Measurements from ENCODE around the gene EMP3. TPM values are rescaled to one million over a fixed set of nuclear protein-coding genes. Genes with fewer than 3 reads are reported as not detected.
"Not testable (repeated sequence)": the region's sequence is repeated elsewhere in the genome, so short reads cannot be mapped to it uniquely, and the experiment has no call there.

The EMP3 gene
- total RNA-seq, 1 donor from 2014 or later: 278 TPM

GRCh38 chr19:48363810-48364597 is 38.7 kb downstream of the EMP3 start, which contains the start of the genes SYNGR4 and TMEM143:
Gene SYNGR4 (plus strand): TSS chr19:48364367. CDS start chr19:48365843, 1,476 bp downstream.
Gene TMEM143 (minus strand): TSS chr19:48363940. CDS start chr19:48363920, 20 bp downstream.
- H3K27me3 Mint-ChIP-seq: peaks cover 4% of the 10 kb centered on the region
- peak within 1 kb of the TSS; percentile 97 for H3K27ac Mint-ChIP-seq
- peaks cover 16% of the 10 kb centered on the region for H3K4me1 Mint-ChIP-seq
- peaks cover 6% of the 10 kb centered on the region for H3K36me3 Mint-ChIP-seq (ENCODE audit: low read depth)
- peaks cover 4% of the 10 kb centered on the region for H3K9me3 Mint-ChIP-seq
- peak; percentile 99 for DNase-seq
- peak within 1 kb of the TSS; percentile 87 for H3K4me3 Mint-ChIP-seq
- intact Hi-C loops (cut with micrococcal nuclease): loop anchor here (1.0 to 5.0 kb wide), 7 partner anchors 27 to 350 kb away; partner anchors contain the start of genes GRWD1, KDELR1 and LMTK3

GRCh38 chr19:48364598-48365348 is 39.4 kb downstream of the EMP3 start:
- Mint-ChIP-seq H3K4me3 (peak overlapping the region; percentile 87), H3K27me3 (peaks cover 4% of the 10 kb centered on the region), H3K4me1 (peaks cover 16% of the 10 kb centered on the region), H3K27ac (peak overlapping the region; percentile 97), H3K9me3 (peaks cover 4% of the 10 kb centered on the region), H3K36me3 (ENCODE audit: low read depth) (peaks cover 4% of the 10 kb centered on the region)
- intact Hi-C loops (cut with micrococcal nuclease): loop anchor here (1.0 to 5.0 kb wide), 3 partner anchors 55 to 350 kb away; partner anchors contain the start of gene LMTK3
- no peak for DNase-seq

GRCh38 chr19:48365602-48366001 is 40.2 kb downstream of the EMP3 start:
- H3K27me3 Mint-ChIP-seq: peaks cover 4% of the 10 kb centered on the region
- H3K4me1 Mint-ChIP-seq: peaks cover 16% of the 10 kb centered on the region
- H3K36me3 Mint-ChIP-seq (ENCODE audit: low read depth): peaks cover 3% of the 10 kb centered on the region
- intact Hi-C loops (cut with micrococcal nuclease): no loop called here
- H3K9me3 Mint-ChIP-seq: peaks cover 4% of the 10 kb centered on the region
- no peak for DNase-seq
- H3K27ac Mint-ChIP-seq: no peak overlapping the region
- no peak overlapping the region for H3K4me3 Mint-ChIP-seq

GRCh38 chr19:48367855-48368254 is 42.5 kb downstream of the EMP3 start:
- H3K27ac Mint-ChIP-seq: no peak overlapping the region
- peaks cover 3% of the 10 kb centered on the region for H3K36me3 Mint-ChIP-seq (ENCODE audit: low read depth)
- H3K4me3 Mint-ChIP-seq: no peak overlapping the region
- H3K4me1 Mint-ChIP-seq: peaks cover 13% of the 10 kb centered on the region
- H3K9me3 Mint-ChIP-seq: peaks cover 4% of the 10 kb centered on the region
- intact Hi-C loops (cut with micrococcal nuclease): no loop called here
- no peak for DNase-seq
- H3K27me3 Mint-ChIP-seq: peaks cover 4% of the 10 kb centered on the region

GRCh38 chr19:48368936-48369335 is 43.6 kb downstream of the EMP3 start:
- peaks cover 9% of the 10 kb centered on the region for H3K4me1 Mint-ChIP-seq
- no peak overlapping the region for H3K4me3 Mint-ChIP-seq
- H3K9me3 Mint-ChIP-seq: peaks cover 1% of the 10 kb centered on the region
- peaks cover 2% of the 10 kb centered on the region for H3K27me3 Mint-ChIP-seq
- DNase-seq: no peak
- intact Hi-C loops (cut with micrococcal nuclease): no loop called here
- peaks cover 2% of the 10 kb centered on the region for H3K36me3 Mint-ChIP-seq (ENCODE audit: low read depth)
- no peak overlapping the region for H3K27ac Mint-ChIP-seq

GRCh38 chr19:48370955-48371354 is 45.6 kb downstream of the EMP3 start:
- Mint-ChIP-seq H3K4me1 (no peaks in the 10 kb centered on the region), H3K27ac (no peak overlapping the region), H3K9me3 (no peaks in the 10 kb centered on the region), H3K36me3 (ENCODE audit: low read depth) (no peaks in the 10 kb centered on the region), H3K27me3 (no peaks in the 10 kb centered on the region), H3K4me3 (no peak overlapping the region)
- intact Hi-C loops (cut with micrococcal nuclease): no loop called here
- DNase-seq: no peak

GRCh38 chr19:48371367-48371766 is 46.0 kb downstream of the EMP3 start:
- intact Hi-C loops (cut with micrococcal nuclease): no loop called here
- Mint-ChIP-seq H3K36me3 (ENCODE audit: low read depth) (no peaks in the 10 kb centered on the region), H3K9me3 (no peaks in the 10 kb centered on the region), H3K4me1 (no peaks in the 10 kb centered on the region), H3K27me3 (no peaks in the 10 kb centered on the region), H3K27ac (no peak overlapping the region), H3K4me3 (no peak overlapping the region)
- DNase-seq: no peak

GRCh38 chr19:48371771-48372170 is 46.4 kb downstream of the EMP3 start:
- H3K36me3 Mint-ChIP-seq (ENCODE audit: low read depth); H3K27me3 Mint-ChIP-seq; H3K4me3 Mint-ChIP-seq; H3K4me1 Mint-ChIP-seq; intact Hi-C loops (cut with micrococcal nuclease); H3K27ac Mint-ChIP-seq; DNase-seq; H3K9me3 Mint-ChIP-seq: not testable (repeated sequence)

- H3K36me3 Mint-ChIP-seq (ENCODE audit: low read depth): no peaks in the 10 kb centered on the region
- no peaks in the 10 kb centered on the region for H3K27me3 Mint-ChIP-seq
- no peak for DNase-seq
- H3K9me3 Mint-ChIP-seq: no peaks in the 10 kb centered on the region
- no peak overlapping the region for H3K4me3 Mint-ChIP-seq
- intact Hi-C loops (cut with micrococcal nuclease): no loop called here
- no peak overlapping the region for H3K27ac Mint-ChIP-seq
- H3K4me1 Mint-ChIP-seq: no peaks in the 10 kb centered on the region
Measured at GRCh38 chr19:48372904-48373303, 47.6 kb downstream of the EMP3 start.

GRCh38 chr19:48373567-48373966 is 48.2 kb downstream of the EMP3 start:
- DNase-seq: no peak
- no peak overlapping the region for H3K27ac Mint-ChIP-seq
- no peaks in the 10 kb centered on the region for H3K36me3 Mint-ChIP-seq (ENCODE audit: low read depth)
- H3K27me3 Mint-ChIP-seq: no peaks in the 10 kb centered on the region
- no peak overlapping the region for H3K4me3 Mint-ChIP-seq
- intact Hi-C loops (cut with micrococcal nuclease): no loop called here
- H3K4me1 Mint-ChIP-seq: no peaks in the 10 kb centered on the region
- H3K9me3 Mint-ChIP-seq: no peaks in the 10 kb centered on the region

GRCh38 chr19:48378194-48378570 is 52.8 kb downstream of the EMP3 start:
- no peak for DNase-seq
- Mint-ChIP-seq H3K4me3 (no peak overlapping the region), H3K36me3 (ENCODE audit: low read depth) (peaks cover 15% of the 10 kb centered on the region), H3K9me3 (no peaks in the 10 kb centered on the region), H3K27me3 (no peaks in the 10 kb centered on the region), H3K27ac (no peak overlapping the region), H3K4me1 (no peaks in the 10 kb centered on the region)
- intact Hi-C loops (cut with micrococcal nuclease): no loop called here

GRCh38 chr19:48379058-48379457 is 53.7 kb downstream of the EMP3 start:
- Mint-ChIP-seq H3K9me3 (no peaks in the 10 kb centered on the region), H3K4me1 (no peaks in the 10 kb centered on the region), H3K4me3 (no peak overlapping the region), H3K27me3 (no peaks in the 10 kb centered on the region), H3K27ac (peak overlapping the region; percentile 29), H3K36me3 (ENCODE audit: low read depth) (peaks cover 20% of the 10 kb centered on the region)
- no peak for DNase-seq
- intact Hi-C loops (cut with micrococcal nuclease): no loop called here
